Measurements from ENCODE around the gene CLTB. TPM values are rescaled to one million over a fixed set of nuclear protein-coding genes. Genes with fewer than 3 reads are reported as not detected.

Gene CLTB
- total RNA-seq, 4 donors from 2014 or later = 347 to 732 (median 444) TPM

DNA sequence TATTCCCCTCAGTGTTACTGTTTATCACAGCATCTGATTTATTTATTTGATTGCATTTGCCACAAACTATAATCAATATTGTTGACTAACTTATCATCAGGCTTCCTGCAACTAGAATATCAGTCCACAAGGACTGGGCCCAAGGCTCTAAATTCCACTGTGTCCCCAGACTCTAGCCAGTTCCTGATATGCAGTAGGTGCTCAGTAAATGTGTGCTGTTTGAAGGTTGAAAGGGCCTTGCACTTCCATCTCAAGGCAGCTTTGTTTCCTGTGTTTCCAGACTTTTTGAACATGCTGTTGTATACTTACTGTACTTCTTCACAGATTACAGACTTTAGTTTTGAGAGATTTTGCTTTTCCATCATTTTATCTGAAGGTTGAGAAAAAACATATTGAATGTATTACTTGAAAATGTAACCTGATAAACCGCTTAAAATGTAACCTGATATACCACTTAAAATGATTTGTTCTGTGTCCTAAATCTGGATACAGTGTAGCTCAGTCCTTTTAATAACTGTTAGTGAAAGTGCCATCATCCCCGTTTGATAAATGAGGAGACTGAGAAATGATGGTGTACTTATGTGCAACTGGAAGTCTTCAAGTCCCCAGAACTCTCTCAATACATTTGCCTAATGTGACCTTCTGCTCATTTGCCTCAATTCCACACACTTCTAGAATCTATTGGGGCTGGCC, 73.4 kb downstream of the CLTB start:
- H3K4me3 ChIP-seq = no peak overlapping the region
- DNase-seq = no peak
- peaks cover 5 to 77% (median 25%) of the 10 kb centered on the region in 3 donors for H3K36me3 ChIP-seq
- no peaks in the 10 kb centered on the region for H3K9me3 ChIP-seq
- no peak overlapping the region for H3K27ac ChIP-seq
- no peaks in the 10 kb centered on the region for H3K4me1 ChIP-seq
- H3K27me3 ChIP-seq = no peaks in the 10 kb centered on the region
- intact Hi-C loops (cut with DNase I) = no loop called here
- WGBS, 2 donors = 48 to 56% methylated on average over 2 of the region's 2 CpGs
- TF ChIP-seq, protein P1, sequence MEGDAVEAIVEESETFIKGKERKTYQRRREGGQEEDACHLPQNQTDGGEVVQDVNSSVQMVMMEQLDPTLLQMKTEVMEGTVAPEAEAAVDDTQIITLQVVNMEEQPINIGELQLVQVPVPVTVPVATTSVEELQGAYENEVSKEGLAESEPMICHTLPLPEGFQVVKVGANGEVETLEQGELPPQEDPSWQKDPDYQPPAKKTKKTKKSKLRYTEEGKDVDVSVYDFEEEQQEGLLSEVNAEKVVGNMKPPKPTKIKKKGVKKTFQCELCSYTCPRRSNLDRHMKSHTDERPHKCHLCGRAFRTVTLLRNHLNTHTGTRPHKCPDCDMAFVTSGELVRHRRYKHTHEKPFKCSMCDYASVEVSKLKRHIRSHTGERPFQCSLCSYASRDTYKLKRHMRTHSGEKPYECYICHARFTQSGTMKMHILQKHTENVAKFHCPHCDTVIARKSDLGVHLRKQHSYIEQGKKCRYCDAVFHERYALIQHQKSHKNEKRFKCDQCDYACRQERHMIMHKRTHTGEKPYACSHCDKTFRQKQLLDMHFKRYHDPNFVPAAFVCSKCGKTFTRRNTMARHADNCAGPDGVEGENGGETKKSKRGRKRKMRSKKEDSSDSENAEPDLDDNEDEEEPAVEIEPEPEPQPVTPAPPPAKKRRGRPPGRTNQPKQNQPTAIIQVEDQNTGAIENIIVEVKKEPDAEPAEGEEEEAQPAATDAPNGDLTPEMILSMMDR (IDR thresholded peaks at IDR 0.05) = no peak
- TF ChIP-seq POLR2A (IDR thresholded peaks at IDR 0.05) = no peak

Small RNAs within 50 kb of the gene (small RNA-seq; reads per million reads assigned to genes)
- gene AC010297.1 (0 reads per million in 4 donors), gene MIR1271 (2.9 to 8.6 (median 6.9) reads per million in 4 donors)

Other genes with a start within 250 kb of the CLTB start
- 10 to 100 TPM in 1 of 4 donors, 1 to 10 TPM in 3; 2.2 to 11.4 (median 5.6) TPM for gene SIMC1, start 178.1 kb downstream of the CLTB start, total RNA-seq
- gene KIAA1191, start 54.8 kb downstream of the CLTB start, total RNA-seq = 10 to 100 TPM; 57.0 to 99.9 (median 73.7) TPM
- gene ARL10, start 51.1 kb downstream of the CLTB start, total RNA-seq = 10 to 100 TPM in 1 of 4 donors, 1 to 10 TPM in 3; 2.4 to 10.1 (median 6.3) TPM
- gene NOP16, start 27.9 kb downstream of the CLTB start, total RNA-seq = 10 to 100 TPM; 19.9 to 38.0 (median 30.9) TPM
- 100 to 1,000 TPM in 2 of 4 donors, 10 to 100 TPM in 2; 77.2 to 122 (median 90.3) TPM for gene HIGD2A, start 27.8 kb downstream of the CLTB start, total RNA-seq
- 10 to 100 TPM; 18.5 to 27.0 (median 24.7) TPM for gene FAF2, start 31.8 kb upstream of the CLTB start, total RNA-seq
- 10 to 100 TPM in 3 of 4 donors, 1 to 10 TPM in 1; 8.8 to 23.1 (median 15.5) TPM for gene RNF44, start 120.9 kb upstream of the CLTB start, total RNA-seq
- under 1 TPM in 1 of 4 donors, not detected in 3; under 0.01 TPM for gene CDHR2, start 132.8 kb upstream of the CLTB start, total RNA-seq
- 1 to 10 TPM in 3 of 4 donors, under 1 TPM in 1; 0.57 to 4.6 (median 2.2) TPM for gene GPRIN1, start 193.6 kb upstream of the CLTB start, total RNA-seq
- gene SNCB, start 214.0 kb upstream of the CLTB start, total RNA-seq = not detected
- not detected for gene EIF4E1B, start 214.1 kb upstream of the CLTB start, total RNA-seq
- gene TSPAN17, start 230.9 kb upstream of the CLTB start, total RNA-seq = 10 to 100 TPM; 16.4 to 36.4 (median 30.6) TPM

All from esophagus squamous epithelium (tissue), 5 donors.